Measurements from ENCODE around the gene DCAF11.

Gene DCAF11

GRCh38 chr14:24160850-24161804, 46.5 kb downstream of the DCAF11 start, which contains the start of gene IRF9:
Gene IRF9, plus strand, starts transcription at chr14:24161265. Its CDS starts 880 bp downstream, at chr14:24162145.
- peak; percentile 90 for DNase-seq (ENCODE audit: low read depth)

- no peak for DNase-seq (ENCODE audit: low read depth)
Measured at GRCh38 chr14:24162093-24162492, 47.5 kb downstream of the DCAF11 start.

GRCh38 chr14:24164518-24164991, 50.0 kb downstream of the DCAF11 start:
- no peak for DNase-seq (ENCODE audit: low read depth)

GRCh38 chr14:24165785-24166184, 51.2 kb downstream of the DCAF11 start:
- DNase-seq (ENCODE audit: low read depth), result no peak

- no peak for DNase-seq (ENCODE audit: low read depth)
Measured at GRCh38 chr14:24167469-24168114, 53.0 kb downstream of the DCAF11 start.

- peak; percentile 65 for DNase-seq (ENCODE audit: low read depth)
Measured at GRCh38 chr14:24171422-24172260, 57.1 kb downstream of the DCAF11 start, which contains the start of gene REC8. Gene REC8, plus strand, starts transcription at chr14:24172080. Its CDS starts 473 bp downstream, at chr14:24172553.

GRCh38 chr14:24172261-24172860, 57.8 kb downstream of the DCAF11 start:
- DNase-seq (ENCODE audit: low read depth), result no peak

- DNase-seq (ENCODE audit: low read depth), result no peak
Measured at GRCh38 chr14:24172871-24173281, 58.3 kb downstream of the DCAF11 start.

Data from T-helper 22 cell (primary cell).